ENCODE results near the gene STAP2.

Gene STAP2

DNA sequence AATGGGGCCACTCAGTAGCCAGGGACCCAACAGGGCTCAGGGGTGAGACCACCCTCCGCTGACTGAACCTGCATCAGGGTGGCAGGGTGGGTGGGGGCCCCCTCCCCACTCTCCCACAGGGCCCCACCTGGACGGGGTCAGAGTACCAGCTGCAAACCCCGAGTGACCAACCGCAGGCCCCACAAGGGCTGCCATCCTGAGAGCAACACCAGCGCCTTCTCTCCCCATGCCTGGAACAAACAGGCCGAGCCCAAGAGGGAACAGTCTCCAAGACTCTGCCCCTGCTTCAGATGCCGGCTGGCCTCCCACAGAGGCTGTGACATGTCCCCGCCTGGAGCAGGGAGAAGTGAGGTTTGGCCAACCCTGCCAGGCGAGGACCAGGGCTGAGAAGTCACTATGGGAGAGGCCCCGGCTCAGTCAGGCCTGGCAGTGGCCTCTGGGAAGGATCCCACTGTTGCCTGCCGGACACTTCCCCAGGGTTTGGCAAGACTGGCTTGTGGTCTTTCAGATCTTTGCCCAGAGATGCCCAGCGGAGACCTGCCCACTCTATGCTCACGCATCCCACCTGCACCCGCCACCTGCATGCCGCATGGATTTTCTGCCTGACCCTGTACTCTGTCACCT, 31.9 kb upstream of the STAP2 start:
- DNase-seq (ENCODE audit: low read depth): no peak

DNA sequence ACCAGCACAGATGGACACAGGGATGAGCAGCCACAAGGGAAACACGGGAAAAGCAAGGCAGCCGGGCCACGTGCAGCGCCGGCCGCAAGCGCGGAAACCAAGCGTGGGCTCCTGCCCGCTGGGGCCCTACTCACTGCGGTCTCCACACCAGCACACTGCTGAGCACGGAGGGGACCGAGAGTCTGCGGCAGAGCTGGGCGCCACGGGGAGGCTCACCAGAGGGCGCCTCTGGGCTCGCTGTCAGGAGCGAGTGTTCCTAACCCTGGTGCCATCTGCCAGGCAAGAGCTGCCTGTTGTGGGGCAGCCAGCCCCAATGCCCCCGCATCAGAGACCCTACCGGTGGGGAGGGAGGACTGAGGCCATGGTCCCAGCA, 31.2 kb upstream of the STAP2 start:
- DNase-seq (ENCODE audit: low read depth): peak; percentile 61

DNA sequence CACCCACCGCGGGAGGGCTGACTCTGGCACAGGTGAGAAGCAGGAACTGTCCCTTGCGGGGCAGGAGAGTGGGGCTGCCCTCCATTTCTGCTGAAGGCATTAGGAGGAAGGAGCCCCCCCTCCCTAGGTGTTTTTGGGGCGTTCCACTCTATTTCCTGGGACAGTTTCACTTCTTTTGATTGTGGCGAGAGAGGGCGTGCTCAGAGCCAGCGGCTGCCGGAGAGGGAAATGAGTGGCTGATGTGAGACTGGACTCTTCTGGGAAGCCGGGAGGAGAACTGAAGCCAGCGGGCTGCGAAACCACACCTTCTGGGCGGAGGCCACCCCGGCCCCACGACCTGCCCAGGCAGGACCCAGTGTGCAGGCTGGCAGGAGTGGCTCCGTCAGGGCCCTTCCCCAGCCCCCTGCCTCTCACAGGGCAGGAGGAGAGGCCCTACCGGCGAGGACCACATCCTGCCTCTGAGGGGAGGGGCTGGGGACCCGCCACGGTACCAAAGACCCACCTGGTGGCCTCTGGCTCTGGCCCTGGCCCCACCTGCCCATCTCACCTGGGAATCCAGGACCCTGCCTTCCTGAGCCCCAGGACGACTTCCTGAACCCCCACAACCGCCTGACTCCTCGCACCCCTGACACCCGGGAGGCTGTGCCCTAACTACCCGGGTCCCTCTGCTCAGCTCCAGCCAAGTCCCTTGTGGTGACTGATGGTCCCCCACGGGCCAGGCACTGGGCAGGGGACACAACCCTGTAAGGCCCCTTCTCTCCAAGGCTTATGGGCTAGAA, 30.7 kb upstream of the STAP2 start:
- peak; percentile 55 for DNase-seq (ENCODE audit: low read depth)

DNA sequence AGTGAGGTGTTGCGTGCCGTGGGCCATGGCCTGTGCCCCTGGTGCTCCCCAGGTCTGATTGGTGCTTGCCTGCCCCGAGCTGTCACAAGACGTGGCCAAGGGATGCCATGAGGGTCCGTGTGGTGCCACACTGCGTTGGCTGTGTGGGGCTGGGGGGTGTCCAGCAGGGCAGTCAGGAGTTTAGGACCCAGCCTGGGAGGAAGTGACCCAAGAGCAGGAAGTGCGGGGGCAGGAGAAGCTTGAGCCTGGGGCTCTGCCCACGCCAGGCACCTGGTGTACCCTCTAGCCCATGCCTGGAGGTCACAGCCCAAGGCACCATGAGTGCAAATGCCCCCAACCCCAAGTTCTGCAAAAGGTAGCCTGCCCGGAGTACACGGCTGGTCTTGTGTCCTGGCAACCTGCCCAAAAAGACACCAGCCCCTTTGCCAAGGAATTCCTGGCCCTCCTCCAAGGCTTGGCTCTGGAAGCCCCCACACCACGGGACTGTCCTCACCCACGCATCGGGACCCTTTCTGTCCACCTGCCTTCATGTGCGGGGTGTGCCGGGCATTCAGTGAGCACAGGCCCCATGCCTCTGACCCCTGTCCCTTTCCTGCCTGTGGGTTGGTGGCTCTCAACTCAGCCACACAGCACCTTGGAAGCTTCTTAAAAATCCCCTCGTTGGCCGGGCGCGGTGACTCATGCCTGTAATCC, 29.6 kb upstream of the STAP2 start:
- no peak for DNase-seq (ENCODE audit: low read depth)

DNA sequence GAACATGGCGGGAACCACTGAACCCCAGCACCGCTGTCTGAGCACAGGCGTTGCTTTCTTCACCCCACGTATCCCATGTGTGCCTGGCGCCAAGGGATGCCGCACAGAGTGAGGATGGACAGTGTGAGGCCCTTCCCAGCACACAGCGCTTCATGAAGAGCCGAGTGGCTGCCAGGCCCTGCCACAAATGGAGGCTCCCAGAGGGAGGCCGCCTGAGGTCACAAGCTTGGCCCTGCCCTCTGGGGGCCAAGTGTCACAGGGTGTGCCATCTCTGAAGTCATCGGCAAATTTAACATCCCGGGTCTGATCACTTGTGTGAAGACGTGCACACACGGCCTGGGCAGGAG, 29.1 kb upstream of the STAP2 start:
- DNase-seq (ENCODE audit: low read depth): no peak

DNA sequence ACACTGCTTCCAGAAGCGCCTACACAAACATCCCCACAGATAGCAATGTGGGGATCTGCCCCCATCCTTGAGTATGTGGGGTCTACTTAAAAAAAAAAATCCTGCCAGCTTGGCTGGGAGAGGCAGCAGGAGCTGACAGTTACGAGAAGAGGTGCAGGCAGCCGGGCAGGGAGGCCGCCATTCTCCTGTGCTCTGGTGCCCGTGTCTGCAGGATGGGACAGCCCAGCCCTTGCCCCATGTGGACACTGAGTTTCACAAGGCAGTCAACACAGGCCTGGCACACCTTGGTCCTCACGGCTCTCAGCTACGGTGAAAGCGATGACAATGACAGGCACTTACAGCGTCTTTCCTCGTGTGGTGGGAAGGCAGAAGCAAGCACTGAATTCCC, 28.7 kb upstream of the STAP2 start:
- no peak for DNase-seq (ENCODE audit: low read depth)

DNA sequence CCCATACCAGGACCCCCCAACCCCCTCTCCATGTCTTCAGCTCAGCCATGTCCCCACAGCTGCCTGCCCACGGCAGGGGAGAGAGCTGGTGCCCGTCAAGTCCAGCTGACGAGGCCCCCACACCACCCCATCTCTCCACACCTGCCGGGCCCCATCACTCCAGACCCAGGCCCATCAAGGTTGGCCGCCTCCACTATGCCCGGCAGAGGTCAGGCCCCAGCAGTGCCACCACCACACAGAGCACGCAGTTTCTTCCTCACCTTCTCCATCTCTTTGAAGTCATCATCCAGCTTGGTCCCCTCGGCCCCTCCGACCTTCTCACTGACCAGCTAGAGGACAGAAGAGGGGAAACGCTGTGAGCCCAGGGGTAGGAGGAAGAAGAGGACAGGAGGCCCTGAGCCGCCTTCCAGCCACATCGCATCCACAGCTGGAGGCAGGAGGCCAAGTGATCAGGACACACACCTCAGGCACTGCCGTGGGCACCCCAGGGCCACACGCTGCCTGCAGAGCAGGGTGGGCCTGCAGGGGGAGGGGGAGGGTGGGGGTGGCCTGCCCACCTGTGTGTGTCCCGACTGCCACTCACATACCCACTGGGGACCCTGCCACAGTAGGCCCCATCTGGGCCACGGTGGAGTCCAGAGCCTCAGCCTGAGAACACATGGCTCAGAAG, 28.2 kb upstream of the STAP2 start:
- no peak for DNase-seq (ENCODE audit: low read depth)

DNA sequence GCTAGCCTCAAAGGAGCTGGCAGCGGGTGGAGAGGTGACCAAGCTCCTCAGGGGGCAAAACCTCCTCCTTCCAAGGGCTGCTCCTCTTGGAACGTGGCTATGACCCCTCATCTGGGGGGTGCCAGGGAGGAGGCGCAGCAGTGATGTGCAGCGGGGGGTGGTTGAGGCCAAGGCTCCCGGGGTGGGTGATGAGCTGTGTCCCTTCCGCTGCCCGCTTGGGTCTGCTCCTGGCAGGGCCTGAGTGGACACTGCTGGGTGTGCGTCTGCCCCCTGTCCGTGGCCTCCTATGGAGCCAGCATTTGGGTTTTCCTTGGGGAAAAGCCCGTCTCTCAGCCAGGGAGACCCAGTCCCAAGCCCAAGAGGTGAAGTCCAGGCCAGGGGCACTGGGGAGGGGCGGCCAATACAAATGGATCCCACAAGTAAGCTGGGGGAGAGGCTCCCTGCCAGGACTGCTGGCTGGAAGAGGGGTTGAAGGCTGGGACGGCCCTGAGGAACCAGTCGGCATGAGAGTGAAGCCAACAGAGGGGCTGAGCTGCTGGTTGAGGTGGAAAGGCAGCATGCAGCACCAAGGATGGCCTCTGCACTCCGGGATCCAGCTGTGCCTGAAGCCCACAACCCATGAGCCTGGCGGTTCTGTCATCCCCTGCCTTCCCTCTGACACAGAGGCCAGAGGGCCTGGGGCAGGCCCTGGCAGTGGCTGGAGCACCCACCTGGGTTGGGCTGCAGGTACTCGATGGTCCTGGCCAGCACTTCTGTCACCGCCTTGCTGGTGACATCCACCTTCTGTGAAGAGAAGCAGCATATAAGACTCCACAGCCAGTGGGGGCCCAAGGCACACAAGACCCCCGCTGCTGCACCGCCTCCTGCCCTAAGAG, 27.4 kb upstream of the STAP2 start:
- no peak for DNase-seq (ENCODE audit: low read depth)

DNA sequence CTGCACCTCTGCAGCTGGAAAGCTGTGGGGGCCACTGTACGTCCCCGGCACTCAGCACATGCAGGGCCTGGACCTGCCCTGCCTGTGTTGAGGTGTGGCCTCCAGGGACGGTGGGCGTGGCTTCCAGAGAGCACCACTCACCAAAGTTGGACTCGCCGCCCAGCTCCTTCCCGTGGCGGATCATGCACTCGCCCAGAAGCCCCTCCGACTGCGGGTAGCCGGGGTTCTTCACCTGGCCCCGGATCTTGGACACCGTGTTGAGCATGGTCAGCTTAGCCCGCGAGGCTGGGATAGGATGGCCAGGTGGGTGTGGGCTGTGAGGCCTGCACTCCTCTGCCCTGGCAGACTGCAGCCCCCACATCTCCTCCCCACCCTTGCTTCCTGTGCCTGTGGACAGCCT, 26.7 kb upstream of the STAP2 start:
- DNase-seq (ENCODE audit: low read depth): no peak

DNA sequence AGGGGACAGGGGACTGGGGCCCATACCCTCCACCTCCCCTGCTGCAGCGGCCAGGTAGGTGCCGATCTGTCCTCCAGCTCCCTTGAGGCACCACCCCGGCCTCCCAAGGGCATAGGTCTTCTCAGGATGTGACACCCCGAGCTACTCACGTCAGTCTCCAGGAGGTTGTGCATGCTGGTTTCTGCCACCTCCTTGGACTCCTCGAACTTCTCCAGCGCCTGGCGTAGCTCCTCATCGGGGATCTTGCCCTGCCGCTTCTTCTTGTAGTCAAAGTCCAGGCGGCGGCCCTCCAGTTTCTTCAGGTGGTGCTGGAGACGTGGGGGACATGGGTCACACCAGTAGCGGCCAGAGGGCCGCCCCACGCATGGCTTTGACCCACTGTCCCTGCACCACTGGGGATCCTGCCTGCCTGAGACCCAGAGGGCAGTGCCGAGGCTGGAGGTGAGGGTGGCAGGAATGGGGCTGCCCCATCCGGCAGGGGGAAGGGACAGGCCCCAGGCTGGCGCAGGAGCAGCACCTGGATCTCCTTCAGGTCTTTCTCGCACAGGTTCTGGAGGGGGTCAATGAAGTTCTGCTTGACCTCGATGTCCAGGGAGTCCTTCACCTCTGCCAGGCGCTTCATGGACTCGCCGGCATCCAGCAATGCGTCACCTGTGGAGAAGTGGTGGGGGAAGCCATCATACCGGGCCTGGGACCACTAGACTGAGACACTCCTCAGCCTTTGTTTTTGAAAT, 25.1 kb upstream of the STAP2 start:
- no peak for DNase-seq (ENCODE audit: low read depth)

DNA sequence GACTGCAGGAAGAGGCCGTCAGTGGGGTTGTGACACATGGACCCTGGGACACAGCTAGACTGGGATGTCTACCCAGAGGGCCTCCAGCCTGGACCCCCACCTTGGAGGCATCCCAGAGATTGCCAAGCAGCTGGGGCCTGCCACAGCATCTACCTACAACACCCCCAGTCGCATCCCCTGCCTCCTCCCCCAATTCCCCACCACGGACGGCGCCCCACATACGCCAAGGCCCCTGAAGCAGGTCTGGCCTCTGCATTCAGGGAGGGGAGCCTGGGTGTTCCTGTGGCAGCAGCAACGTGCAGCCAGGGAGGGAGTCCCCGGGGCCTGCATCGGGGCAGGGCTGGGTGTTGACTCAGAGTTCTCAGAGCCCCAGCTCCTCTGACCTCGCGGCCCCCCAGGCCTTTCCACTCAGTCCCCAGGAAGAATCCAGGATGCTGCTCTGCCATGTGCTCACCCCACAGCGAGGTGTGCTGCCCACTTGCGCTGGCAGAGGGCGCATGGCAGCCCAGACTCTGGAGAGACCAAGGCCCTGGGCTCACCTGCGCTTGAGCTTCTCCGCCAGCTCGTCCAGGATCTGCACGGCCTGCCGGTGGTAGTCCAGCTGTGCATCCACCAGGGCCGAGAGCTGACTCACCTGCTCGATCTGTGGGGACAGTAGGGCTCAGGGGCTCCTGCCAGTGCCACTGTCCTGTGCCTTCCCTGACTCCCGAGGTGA, 24.4 kb upstream of the STAP2 start:
- no peak for DNase-seq (ENCODE audit: low read depth)

DNA sequence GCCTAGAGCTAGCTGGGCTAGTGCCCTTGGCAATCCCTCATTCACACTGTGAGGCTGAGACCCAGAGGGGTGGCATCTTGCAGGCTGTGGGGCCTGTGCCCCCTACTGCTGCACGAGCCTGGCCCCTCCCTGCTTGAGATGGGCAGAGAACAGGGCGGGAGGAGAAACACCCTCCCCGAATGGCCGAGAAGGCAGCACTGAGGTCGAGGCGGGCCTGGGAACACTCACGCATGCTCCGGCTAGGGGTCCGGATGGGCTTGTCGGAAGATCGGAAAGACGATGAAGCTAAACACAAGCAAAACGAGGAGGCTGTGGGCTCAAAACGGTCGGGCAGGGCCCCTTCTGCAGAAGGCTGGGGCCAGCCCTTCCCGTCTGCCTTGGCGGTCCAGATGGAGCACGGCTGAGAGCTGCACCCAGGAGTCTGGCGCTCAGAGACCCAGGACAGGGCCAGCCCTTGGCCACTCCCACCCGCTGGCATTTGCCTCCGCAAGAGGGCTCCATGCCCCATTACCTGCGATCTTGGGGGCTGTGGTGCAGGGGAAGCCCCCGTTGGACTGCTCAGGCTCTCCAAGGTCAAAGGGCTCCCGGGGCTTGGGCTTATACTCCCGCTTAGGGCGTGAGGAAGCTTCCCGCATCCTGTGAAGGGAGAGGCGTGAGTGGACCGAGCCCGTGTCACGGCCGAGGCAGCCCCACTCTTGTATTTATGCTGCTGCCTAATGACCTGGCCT, 23.6 kb upstream of the STAP2 start:
- no peak for DNase-seq (ENCODE audit: low read depth)

DNA sequence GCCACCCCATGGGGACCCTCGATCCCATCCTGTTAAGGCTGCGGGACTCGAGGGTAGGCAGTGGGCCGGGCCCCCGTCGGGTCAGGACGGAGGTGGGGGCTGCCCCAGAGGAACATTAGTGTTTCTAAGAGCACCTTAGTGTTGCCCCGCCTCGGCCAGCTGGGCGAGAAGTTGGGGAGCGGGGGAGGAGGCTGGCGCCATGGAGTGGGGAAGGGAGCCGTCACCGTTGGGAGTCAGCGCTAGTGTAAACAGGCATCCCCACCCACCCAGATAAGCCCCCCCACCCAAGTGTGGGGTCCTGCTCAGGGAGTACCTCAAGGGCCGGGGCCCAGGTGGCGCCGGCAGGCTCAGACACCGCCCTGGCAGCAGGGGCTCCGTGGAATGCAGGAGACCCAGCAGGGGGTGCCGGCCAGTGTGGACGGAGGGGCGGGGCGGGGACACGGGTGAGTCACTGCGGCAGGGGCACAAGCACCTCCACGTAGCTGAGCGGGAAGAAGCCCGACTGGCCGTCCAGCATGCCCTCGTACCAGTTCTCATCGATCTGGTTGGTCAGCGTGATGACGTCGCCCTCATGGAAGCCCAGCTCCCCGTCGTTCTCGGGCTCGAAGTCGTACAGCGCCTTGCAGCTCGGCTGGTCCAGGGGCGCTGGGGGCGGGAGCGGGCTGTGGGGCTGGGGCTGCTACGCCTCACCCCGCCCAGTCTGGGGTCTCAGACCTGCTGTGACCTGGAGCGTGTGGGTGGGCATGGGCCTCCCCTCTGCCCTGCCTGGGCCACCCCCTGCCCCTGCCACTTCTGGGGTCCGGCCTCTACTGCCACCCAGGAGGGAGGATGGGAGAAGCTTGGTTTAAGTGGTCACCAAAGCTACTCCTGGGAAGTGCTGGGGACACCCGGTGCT, 22.8 kb upstream of the STAP2 start:
- no peak for DNase-seq (ENCODE audit: low read depth)

DNA sequence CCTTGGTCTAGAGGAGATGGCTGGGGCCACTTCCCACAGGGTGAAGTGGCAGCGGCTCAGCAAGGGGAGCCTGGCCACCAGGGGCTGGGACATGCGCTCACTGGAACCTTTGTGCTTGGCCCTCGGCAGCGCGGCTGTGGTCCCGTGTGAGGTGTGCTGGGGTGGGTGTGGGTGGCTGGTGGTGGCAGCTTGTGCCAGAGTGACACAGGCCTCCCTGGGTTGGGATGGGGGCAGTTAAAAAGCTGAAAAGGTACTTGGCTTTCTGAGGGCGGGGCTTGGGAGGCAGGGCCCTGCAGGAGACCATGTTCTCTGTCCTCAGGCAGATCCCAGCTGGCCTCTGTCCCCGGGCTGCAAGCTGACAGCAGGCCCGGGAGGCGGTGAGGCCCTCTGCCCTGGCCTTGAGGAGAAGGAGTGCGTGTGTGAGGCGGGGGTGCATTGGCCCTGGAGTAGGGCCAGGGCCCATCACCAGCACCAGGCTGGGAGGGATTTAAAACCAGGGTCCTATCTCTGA, 22.1 kb upstream of the STAP2 start:
- no peak for DNase-seq (ENCODE audit: low read depth)

DNA sequence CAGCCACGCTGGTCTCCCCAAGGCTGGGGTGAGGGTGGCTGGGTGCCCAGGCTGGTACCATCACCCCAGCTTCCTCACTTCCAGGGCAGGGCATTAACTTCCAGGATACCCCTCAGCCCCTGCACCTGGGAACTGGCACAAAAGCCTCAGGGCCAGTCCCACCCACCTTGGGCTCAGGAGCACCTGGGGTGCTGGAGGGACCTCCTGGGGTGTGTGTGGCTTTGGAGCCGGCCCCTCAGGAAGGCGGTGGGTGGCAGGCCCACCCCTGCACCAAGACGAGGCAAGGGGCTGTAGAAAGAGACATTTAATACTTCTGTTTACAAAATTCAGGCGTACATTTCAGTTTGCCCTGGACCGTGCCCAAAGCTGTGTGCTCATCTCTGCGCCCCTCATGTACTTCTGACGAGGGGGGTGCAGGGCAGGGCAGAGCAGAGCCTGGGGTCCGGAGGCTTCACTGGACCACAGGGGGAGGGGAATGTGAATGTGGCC, 21.5 kb upstream of the STAP2 start:
- DNase-seq (ENCODE audit: low read depth): no peak

DNA sequence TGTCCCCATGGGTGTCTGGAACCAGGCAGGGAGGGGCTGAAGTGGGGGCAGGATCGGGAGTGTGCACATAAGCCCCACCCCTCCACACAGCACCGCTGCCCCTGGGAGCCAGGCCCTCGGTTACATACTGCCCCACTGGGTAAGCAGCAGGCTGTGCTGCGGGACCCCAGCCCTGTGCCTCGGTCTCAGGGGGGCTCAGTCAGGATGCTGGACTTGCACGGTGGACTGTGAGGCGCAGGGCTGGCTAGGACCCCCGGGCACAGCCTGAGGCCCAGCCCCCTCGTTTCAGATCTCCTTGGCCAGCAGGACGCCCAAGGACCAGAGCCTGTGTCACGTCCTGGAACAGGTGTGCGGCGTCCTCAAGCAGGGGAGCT, 21.0 kb upstream of the STAP2 start:
- DNase-seq (ENCODE audit: low read depth): no peak

DNA sequence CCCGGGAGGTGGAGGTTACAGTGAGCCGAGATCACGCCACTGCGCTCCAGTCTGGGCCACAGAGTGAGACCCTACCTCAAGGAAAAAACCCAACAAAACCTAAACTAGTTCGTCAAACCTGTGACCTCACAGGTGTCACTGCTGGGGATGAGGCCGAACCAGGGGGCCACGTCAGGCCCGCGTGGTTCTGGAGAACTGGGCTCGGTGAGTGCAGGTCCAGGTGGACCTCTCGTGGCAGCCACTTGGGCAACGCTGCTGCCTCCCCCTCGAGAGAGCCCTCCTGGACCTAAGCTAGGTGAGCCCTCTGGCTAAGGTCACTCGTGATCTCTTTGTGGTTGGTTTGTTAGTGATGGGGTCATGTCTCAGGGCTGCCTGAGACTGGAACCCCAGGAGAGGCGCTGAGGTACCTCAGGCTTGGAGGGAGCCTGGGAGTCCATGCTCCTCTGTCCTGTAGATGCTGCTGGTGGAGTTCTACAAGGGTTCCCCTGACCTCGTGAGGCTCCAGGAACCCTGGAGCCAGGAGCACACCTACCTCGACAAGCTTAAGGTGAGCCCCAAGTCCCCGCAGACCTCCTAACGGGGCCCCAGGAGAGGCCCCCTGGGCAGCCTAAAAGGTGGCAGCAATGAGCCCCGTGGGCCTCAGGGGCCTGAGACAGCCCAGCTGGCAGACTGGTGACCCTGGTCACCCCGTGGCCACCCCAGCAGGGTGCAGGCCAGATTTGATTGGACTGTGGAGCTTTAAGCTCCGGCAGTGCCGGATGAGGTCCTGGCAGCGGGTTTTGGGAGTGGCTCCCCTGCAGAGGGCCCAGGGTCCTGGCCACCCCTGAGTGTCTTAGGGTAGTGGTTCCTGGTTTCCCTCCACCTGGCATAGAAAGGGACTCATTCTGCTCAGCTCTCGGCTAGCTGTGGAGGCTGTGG, 20.3 kb upstream of the STAP2 start:
- DNase-seq (ENCODE audit: low read depth): no peak
